OCI-LY3 (cell line): ENCODE measurements around the gene ATP2C2.

ENCODE experiments used
- EZH2phosphoT487 ChIP-seq: fragments of 200-600 bp; shearing (Covaris generic); IDR thresholded peaks from 2 replicates; pipeline ENCODE4 v1.6.1; 2018; ENCODE audit warnings: antibody characterized with exemption, mixed run types, low read depth
- TF ChIP-seq, protein P1 (sequence below): fragments of 200-600, 300-600 bp; sonication (generic); IDR thresholded peaks from 2 replicates; pipeline ENCODE4 v1.5.1; 2014; ENCODE audit warnings: antibody characterized with exemption, low read length, low read depth

DNA sequence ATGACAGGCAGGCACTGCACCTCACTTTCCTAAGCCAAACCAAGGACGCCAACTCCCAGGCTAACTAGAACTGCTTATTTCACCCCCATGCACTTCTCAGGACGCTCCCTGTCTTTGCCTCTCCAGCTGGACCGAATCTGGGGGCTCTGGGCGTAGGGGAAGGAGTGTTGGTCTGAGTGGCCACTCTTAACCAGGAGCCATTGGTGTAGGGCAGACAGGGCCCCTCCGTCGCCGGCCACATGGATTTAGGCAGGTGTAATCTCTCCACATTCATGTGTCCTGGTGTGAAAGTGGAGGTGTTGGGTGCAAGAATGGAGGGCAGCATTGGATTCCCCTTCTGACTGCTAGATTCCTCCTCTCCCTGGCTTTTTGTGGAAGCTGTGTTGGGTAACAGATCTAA is 9.8 kb downstream of the ATP2C2 start:
- TF ChIP-seq, protein P1, sequence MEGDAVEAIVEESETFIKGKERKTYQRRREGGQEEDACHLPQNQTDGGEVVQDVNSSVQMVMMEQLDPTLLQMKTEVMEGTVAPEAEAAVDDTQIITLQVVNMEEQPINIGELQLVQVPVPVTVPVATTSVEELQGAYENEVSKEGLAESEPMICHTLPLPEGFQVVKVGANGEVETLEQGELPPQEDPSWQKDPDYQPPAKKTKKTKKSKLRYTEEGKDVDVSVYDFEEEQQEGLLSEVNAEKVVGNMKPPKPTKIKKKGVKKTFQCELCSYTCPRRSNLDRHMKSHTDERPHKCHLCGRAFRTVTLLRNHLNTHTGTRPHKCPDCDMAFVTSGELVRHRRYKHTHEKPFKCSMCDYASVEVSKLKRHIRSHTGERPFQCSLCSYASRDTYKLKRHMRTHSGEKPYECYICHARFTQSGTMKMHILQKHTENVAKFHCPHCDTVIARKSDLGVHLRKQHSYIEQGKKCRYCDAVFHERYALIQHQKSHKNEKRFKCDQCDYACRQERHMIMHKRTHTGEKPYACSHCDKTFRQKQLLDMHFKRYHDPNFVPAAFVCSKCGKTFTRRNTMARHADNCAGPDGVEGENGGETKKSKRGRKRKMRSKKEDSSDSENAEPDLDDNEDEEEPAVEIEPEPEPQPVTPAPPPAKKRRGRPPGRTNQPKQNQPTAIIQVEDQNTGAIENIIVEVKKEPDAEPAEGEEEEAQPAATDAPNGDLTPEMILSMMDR, result no peak
- no peak for TF ChIP-seq EZH2phosphoT487
